Activated CD8-positive, alpha-beta memory T cell treated with anti-CD3 and anti-CD28 coated beads, Interleukin-2, amount 50 U/mL, for 24 hours (primary cell): ENCODE results near the gene ARPC4.
A peak's percentile ranks its signal among the peaks of the same experiment; 100 is the strongest.

Experiments
- DNase-seq: peaks from one replicate; pipeline ENCODE4 v3.0.0-alpha.2; 2020; ENCODE audit errors: extremely low read depth

ARPC4 gene

GRCh38 chr3:9792405-9793160 is at the start of gene ARPC4, which contains the start of gene TADA3:
Gene ARPC4 (plus strand): TSS chr3:9793082. CDS start chr3:9793122, 40 bp downstream.
Gene TADA3 (minus strand): TSS chr3:9792473. CDS start chr3:9791466, 1,007 bp downstream.
- DNase-seq, result peak; percentile 76

GRCh38 chr3:9743548-9743947 is 49.3 kb upstream of the ARPC4 start:
- DNase-seq, result no peak

GRCh38 chr3:9744162-9744561 is 48.7 kb upstream of the ARPC4 start:
- DNase-seq, result no peak

- no peak for DNase-seq
Measured at GRCh38 chr3:9745521-9745920, 47.4 kb upstream of the ARPC4 start.

GRCh38 chr3:9746330-9746729 is 46.6 kb upstream of the ARPC4 start:
- no peak for DNase-seq

GRCh38 chr3:9747267-9747666 is 45.6 kb upstream of the ARPC4 start:
- no peak for DNase-seq

- no peak for DNase-seq
Measured at GRCh38 chr3:9748031-9748430, 44.9 kb upstream of the ARPC4 start.

GRCh38 chr3:9749296-9749644 is 43.6 kb upstream of the ARPC4 start:
- no peak for DNase-seq

- peak; percentile 92 for DNase-seq
Measured at GRCh38 chr3:9749645-9750555, 43.0 kb upstream of the ARPC4 start, which contains the start of gene OGG1. Gene OGG1 (plus strand): TSS chr3:9749952. CDS start chr3:9750287, 335 bp downstream.

GRCh38 chr3:9750556-9751411 is 42.1 kb upstream of the ARPC4 start:
- DNase-seq, result no peak

- DNase-seq, result no peak
Measured at GRCh38 chr3:9754678-9755077, 38.2 kb upstream of the ARPC4 start.

GRCh38 chr3:9757427-9757826 is 35.5 kb upstream of the ARPC4 start:
- DNase-seq, result no peak

- DNase-seq, result no peak
Measured at GRCh38 chr3:9760779-9761505, 31.9 kb upstream of the ARPC4 start.

GRCh38 chr3:9761919-9762318 is 31.0 kb upstream of the ARPC4 start:
- DNase-seq, result no peak

- no peak for DNase-seq
Measured at GRCh38 chr3:9762871-9763270, 30.0 kb upstream of the ARPC4 start.

- no peak for DNase-seq
Measured at GRCh38 chr3:9765865-9766264, 27.0 kb upstream of the ARPC4 start.

GRCh38 chr3:9767418-9767817 is 25.5 kb upstream of the ARPC4 start:
- DNase-seq, result no peak

- DNase-seq, result no peak
Measured at GRCh38 chr3:9768141-9768775, 24.6 kb upstream of the ARPC4 start.

GRCh38 chr3:9769012-9769411 is 23.9 kb upstream of the ARPC4 start:
- no peak for DNase-seq

GRCh38 chr3:9769426-9770275 is 23.2 kb upstream of the ARPC4 start, which contains the start of gene CAMK1:
Gene CAMK1 (minus strand): TSS chr3:9769947. CDS start chr3:9767749, 2,198 bp downstream.
- no peak for DNase-seq
